SK-N-SH (cell line): ENCODE results near the gene CHTF18.

Experiments
- CTCF ChIP-seq: fragments of 200-600 bp; sonication (generic); IDR thresholded peaks from 2 replicates; pipeline ENCODE4 v1.6.1; 2017; ENCODE audit warnings: antibody characterized with exemption, mild to moderate bottlenecking, moderate library complexity
- EP300 ChIP-seq, 2 experiments: IDR thresholded peaks; 2 replicates each; pipeline versions ENCODE4 v1.4.0 to v1.6.1; 2012; ENCODE audit warnings: borderline replicate concordance in 1 of 2, low read depth in 1 of 2, low read length in 1 of 2
- EZH2phosphoT487 ChIP-seq: fragments of 200-600 bp; sonication (generic); IDR thresholded peaks from 2 replicates; pipeline ENCODE4 v1.6.1; 2017; ENCODE audit warnings: low read depth, mixed run types, mild to moderate bottlenecking, antibody characterized with exemption, moderate library complexity, borderline replicate concordance
- GABPA ChIP-seq: IDR thresholded peaks from 2 replicates; pipeline ENCODE4 v1.4.0; 2012; ENCODE audit warnings: low read depth, mild to moderate bottlenecking
- PBX3 ChIP-seq: IDR thresholded peaks from 2 replicates; pipeline ENCODE4; 2012
- RFX5 ChIP-seq: IDR thresholded peaks from 2 replicates; pipeline ENCODE4 v1.6.1; 2012; ENCODE audit warnings: mild to moderate bottlenecking, improper control_type of control experiment, low read length
- RXRA ChIP-seq: IDR thresholded peaks from 2 replicates; pipeline ENCODE4 v1.4.0; 2012; ENCODE audit warnings: low read depth, mild to moderate bottlenecking, borderline replicate concordance
- TAF1 ChIP-seq: IDR thresholded peaks from 2 replicates; pipeline ENCODE4 v1.6.1; 2012; ENCODE audit warnings: low read depth, mild to moderate bottlenecking, low read length, moderate library complexity, borderline replicate concordance
- USF1 ChIP-seq: IDR thresholded peaks from 2 replicates; pipeline ENCODE4 v1.4.0; 2012; ENCODE audit warnings: low read depth, borderline replicate concordance

- TF ChIP-seq CTCF (no peak), EP300 (IDR thresholded peaks at IDR 0.05; ENCODE audit: borderline replicate concordance in 1 of 2, low read depth in 1 of 2, low read length in 1 of 2) (no peak), TAF1 (no peak), PBX3 (peak; percentile 91), EZH2phosphoT487 (no peak), RXRA (no peak), RFX5 (no peak), GABPA (peak; percentile 57; the same call in 1 of the 2 replicates), USF1 (no peak)
Measured at GRCh38 chr16:788399-789126, at the start of gene CHTF18.
